RWPE2 (cell line): ENCODE results near the gene ZNF260.
A peak's percentile ranks its signal among the peaks of the same experiment; 100 is the strongest.

Experiments
- ATAC-seq: fragments of 200-7000 bp; cut with Tn5 transposase; 3 replicates; pipeline ENCODE4 v1.9.1; 2021; ENCODE audit warnings: low read depth
- DNase-seq: peaks from one replicate; pipeline ENCODE4 v3.0.0-alpha.2; 2020; ENCODE audit warnings: low spot score
- H3K27ac ChIP-seq: fragments of 450-650 bp; 2 replicates; pipeline ENCODE4 v1.5.1; 2017; ENCODE audit warnings: mild to moderate bottlenecking; ENCODE audit not compliant: poor library complexity, severe bottlenecking
- H3K27me3 ChIP-seq: fragments of 250-450 bp; sonication (Bioruptor Pico); 2 replicates; pipeline ENCODE4 v1.5.1; 2021; ENCODE audit warnings: mild to moderate bottlenecking, moderate library complexity; ENCODE audit not compliant: insufficient read depth, poor library complexity, severe bottlenecking
- H3K36me3 ChIP-seq: fragments of 250-450 bp; sonication (Bioruptor Pico); 2 replicates; pipeline ENCODE4 v1.5.1; 2020; ENCODE audit warnings: low read depth, mild to moderate bottlenecking, moderate library complexity
- H3K4me1 ChIP-seq: fragments of 250-450 bp; sonication (Bioruptor Pico); 2 replicates; pipeline ENCODE4 v1.5.1; 2021; ENCODE audit warnings: mild to moderate bottlenecking, moderate library complexity; ENCODE audit not compliant: insufficient read depth, poor library complexity, severe bottlenecking
- H3K4me3 ChIP-seq: fragments of 250-450 bp; sonication (Bioruptor Pico); 2 replicates; pipeline ENCODE4 v1.5.1; 2021; ENCODE audit warnings: mild to moderate bottlenecking, moderate library complexity; ENCODE audit not compliant: severe bottlenecking
- H3K9me3 ChIP-seq: fragments of 250-450 bp; sonication (Bioruptor Pico); 2 replicates; pipeline ENCODE4 v1.5.1; 2021; ENCODE audit warnings: mild to moderate bottlenecking, moderate library complexity; ENCODE audit not compliant: severe bottlenecking
- TF ChIP-seq, protein P1 (sequence below): fragments of 450-650 bp; IDR thresholded peaks from one replicate; pipeline ENCODE4 v1.5.1; 2017; ENCODE audit warnings: mild to moderate bottlenecking, moderate library complexity; ENCODE audit not compliant: poor library complexity, severe bottlenecking

Gene ZNF260

DNA sequence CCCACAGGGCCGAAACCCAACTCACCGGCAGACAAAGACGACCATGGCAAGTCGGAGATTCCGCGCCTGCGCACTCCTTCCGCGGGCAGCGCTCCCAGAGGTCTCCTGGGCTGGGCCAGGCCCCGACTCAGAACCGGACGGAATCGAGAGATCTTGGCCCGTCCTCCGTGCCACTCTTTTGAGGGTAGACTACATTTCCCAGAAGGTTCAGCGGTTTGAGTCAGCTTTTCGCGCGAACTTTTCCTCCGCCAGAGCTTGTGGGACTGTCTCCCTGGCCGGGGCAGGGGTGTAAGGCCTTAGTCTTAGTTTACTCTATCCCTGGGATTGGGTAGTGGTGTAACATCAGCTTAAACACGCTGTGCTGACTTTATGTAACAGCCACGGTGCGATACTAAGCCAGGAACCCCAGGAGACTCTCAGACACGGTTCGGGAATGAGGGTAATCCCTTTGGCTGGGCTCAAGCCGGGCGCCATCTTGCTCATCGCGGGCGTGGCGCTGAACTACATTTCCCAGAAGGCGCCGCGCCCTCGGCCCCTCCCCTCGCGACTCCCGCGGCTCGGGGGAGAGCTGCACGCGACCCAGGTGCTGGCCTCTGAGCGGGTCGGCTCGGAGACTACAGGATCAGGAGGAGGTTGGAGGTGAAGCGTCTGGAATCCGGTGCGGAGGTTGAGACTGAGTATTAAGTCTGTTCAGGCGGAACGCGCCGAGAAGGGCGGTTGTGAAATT, at the start of gene ZNF260:
Gene ZNF260 (minus strand): TSS at position 78 of the 727 bp plus-strand sequence. CDS start 13,033 bp downstream, outside the sequence.
- TF ChIP-seq, protein P1, sequence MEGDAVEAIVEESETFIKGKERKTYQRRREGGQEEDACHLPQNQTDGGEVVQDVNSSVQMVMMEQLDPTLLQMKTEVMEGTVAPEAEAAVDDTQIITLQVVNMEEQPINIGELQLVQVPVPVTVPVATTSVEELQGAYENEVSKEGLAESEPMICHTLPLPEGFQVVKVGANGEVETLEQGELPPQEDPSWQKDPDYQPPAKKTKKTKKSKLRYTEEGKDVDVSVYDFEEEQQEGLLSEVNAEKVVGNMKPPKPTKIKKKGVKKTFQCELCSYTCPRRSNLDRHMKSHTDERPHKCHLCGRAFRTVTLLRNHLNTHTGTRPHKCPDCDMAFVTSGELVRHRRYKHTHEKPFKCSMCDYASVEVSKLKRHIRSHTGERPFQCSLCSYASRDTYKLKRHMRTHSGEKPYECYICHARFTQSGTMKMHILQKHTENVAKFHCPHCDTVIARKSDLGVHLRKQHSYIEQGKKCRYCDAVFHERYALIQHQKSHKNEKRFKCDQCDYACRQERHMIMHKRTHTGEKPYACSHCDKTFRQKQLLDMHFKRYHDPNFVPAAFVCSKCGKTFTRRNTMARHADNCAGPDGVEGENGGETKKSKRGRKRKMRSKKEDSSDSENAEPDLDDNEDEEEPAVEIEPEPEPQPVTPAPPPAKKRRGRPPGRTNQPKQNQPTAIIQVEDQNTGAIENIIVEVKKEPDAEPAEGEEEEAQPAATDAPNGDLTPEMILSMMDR: no peak
- H3K36me3 ChIP-seq: peaks cover 25% of the 10 kb centered on the region
- peak within 1 kb of the TSS; percentile 43 for H3K4me3 ChIP-seq
- peak within 1 kb of the TSS; percentile 56 for H3K27ac ChIP-seq
- no peaks in the 10 kb centered on the region for H3K9me3 ChIP-seq
- no peaks in the 10 kb centered on the region for H3K4me1 ChIP-seq
- ATAC-seq (peak; percentile 96), DNase-seq (peak; percentile 94)
- H3K27me3 ChIP-seq: no peaks in the 10 kb centered on the region

DNA sequence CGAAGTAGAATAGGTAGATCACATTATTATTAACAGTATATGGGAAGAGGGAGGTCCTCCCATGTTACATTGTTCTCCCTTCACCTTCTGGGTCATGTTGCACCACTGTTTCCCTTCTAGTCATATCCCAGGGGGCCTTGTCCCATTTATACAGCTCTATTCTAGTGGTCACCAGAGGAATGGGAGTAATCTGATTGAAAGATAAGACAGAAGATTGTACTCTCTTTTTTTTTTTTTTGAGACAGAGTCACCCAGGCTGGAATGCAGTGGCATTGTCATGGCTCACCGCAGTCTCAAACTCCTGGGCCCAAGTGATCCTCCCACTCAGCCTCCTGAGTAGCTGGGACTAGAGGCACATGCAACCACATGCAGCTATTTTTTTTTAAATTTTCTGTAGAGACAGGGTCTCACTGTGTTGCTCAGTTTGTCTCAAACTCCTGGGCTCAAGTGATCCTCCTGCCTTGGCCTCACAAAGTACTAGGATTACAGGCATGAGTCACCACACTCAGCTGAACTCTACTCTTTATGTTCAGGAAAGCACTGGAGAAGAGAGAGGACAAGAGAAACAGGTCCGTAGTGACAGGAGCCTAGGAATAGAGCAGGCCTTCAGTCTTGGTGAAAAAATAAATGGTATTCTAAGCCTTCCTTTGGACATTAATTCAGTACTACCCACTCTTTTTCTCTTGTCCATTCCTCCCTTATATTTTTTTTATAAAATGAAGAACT, 49.4 kb upstream of the ZNF260 start:
- no peak overlapping the region for H3K4me3 ChIP-seq
- no peaks in the 10 kb centered on the region for H3K27me3 ChIP-seq
- TF ChIP-seq, protein P1: no peak

DNA sequence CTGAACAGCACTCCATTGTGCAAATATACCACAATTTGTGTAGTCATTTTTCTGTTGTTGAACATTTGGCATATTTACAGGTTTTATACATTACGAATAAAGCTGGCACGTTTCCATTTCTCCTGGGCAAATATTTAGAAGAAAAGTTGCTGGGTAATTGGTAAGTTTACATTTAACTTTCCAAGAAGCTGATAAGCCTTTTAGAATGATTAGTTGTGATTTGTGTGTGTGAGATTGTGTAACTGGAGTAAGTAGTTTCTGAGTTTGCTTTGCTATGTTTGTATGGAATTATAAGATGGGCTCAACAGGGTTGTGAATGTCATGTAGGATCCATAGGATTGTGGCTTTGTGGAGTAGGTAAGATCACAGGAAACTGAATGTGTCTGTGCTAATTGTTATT, 46.7 kb upstream of the ZNF260 start:
- ATAC-seq (no peak), DNase-seq (no peak)
- H3K4me1 ChIP-seq: peaks cover 10% of the 10 kb centered on the region
- peak overlapping the region; percentile 62 for H3K27ac ChIP-seq
- H3K36me3 ChIP-seq: peaks cover 64% of the 10 kb centered on the region
- peak overlapping the region; percentile 78 for H3K4me3 ChIP-seq
- H3K9me3 ChIP-seq: no peaks in the 10 kb centered on the region
- TF ChIP-seq, protein P1: no peak
- H3K27me3 ChIP-seq: no peaks in the 10 kb centered on the region

More for the DNA sequence above, 49.4 kb upstream of the ZNF260 start:
- H3K27ac ChIP-seq: no peak overlapping the region
- peaks cover 6% of the 10 kb centered on the region for H3K4me1 ChIP-seq
- no peak for DNase-seq
- H3K36me3 ChIP-seq: peaks cover 64% of the 10 kb centered on the region
- H3K9me3 ChIP-seq: no peaks in the 10 kb centered on the region
- ATAC-seq: no peak

DNA sequence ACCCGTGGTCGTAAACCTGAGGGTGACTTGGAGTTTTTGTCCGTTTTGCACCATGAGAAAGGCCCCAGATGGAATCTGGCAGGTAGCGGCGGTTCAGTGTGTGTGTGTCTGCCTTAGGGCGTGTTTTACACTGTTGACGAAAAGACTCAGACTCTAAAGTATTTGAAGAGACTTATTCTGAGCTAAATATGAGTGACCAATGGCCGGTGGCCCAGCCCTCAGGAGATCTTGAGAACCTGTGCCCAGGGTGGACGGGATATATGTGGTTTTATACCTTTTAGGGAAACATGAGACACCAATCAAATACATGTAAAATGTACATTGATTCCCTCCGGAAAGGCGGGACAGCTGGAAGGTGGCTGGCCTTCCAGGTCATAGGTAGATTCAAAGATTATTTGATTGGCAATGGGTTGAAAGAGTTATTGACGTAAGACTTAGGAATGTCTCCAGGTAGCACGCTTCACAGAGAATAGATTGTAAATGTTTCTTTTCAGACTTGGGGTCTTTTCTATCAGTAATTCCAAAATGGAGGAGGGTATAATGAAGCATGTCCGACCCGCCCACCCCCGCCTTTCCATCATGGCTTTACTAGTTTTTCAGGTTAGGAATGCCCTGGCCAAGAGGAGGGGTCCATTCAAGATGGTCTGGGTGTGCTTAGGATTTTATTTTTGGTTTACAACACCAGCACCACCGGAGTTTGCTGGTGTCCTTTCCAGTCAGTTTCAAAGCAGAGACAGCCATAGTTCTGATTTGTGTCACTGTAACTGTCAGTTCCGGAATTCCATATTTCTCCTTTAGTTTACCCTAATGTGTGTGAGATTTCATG, 46.0 kb upstream of the ZNF260 start:
- Histone ChIP-seq H3K27ac (peak overlapping the region; percentile 62), H3K4me3 (peak overlapping the region; percentile 78), H3K27me3 (no peaks in the 10 kb centered on the region), H3K9me3 (no peaks in the 10 kb centered on the region), H3K4me1 (peaks cover 10% of the 10 kb centered on the region), H3K36me3 (peaks cover 64% of the 10 kb centered on the region)
- TF ChIP-seq, protein P1: no peak
- ATAC-seq (peak; percentile 49), DNase-seq (no peak)
